NK-92 (cell line): ENCODE measurements around the gene HSD17B14.
"Not testable (repeated sequence)": the region's sequence is repeated elsewhere in the genome, so short reads cannot be mapped to it uniquely, and the experiment has no call there.

Source experiments
- DNase-seq: peaks from one replicate; lab custom pipeline; 2025; ENCODE audit not compliant: unreplicated experiment; lab: John Stamatoyannopoulos, UW

The HSD17B14 gene

DNA sequence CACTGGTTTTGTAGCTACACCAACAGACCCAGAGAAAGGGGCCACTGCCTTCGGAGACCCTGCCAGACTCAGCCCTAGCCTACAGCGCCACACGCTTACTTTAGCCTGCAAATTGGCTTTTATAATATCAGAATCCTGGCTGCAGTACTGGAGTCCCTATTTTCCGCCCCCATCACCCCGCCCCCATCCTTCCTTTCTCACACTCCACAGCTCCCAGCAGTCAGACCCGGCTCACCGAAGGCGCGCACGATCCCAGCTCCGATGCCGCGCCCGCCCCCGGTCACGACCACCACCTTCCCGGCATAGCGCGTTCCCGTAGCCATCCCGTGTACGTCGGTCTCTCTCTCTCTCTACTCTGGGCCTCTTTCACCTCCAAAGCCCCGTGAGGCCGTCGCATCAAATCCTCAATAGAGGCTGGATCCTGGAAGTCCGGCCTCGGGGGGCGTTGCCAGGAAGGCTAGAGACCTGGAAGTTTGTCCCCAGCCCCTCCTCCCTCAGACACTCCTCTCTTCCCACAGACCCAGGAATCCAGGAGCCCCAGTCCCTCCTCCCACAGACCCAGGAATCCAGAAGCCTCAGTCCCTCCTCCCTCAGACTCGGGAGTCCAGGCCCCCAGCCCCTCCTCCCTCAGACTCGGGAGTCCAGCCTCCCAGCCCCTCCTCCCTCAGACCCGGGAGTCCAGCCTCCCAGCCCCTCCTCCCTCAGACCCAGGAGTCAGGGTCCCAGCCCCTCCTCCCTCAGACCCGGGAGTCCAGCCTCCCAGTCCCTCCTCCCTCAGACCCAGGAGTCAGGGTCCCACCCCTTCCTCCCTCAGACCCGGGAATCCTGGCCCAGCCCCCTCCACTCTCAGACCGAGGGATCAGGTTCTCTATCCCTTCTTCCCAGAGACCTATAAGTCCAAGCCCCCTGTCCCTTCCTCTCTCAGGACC, at the start of gene HSD17B14:
HSD17B14 (minus strand) TSS at position 403 of the 929 bp plus-strand sequence; CDS start at position 323, 80 bp downstream.
- DNase-seq: no peak

DNA sequence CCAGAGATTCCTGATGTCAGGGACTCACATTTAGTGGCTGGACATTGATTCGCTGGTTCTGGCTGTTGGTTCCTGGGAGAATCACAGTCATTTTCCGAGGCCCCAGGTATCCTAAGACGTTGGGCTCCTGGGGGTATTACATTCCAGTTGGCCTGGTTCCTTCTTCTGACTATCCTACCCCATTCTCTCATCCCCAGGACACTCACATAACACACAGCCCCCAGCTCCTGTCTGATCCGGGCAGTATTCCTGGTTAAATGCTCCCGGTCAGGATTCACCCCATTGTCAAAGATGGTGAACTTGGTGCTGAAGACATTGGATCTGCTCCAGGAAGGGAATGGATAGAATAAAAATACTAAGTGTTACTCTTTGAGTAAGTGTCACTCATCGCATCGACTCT, 47.4 kb upstream of the HSD17B14 start:
- DNase-seq: no peak

DNA sequence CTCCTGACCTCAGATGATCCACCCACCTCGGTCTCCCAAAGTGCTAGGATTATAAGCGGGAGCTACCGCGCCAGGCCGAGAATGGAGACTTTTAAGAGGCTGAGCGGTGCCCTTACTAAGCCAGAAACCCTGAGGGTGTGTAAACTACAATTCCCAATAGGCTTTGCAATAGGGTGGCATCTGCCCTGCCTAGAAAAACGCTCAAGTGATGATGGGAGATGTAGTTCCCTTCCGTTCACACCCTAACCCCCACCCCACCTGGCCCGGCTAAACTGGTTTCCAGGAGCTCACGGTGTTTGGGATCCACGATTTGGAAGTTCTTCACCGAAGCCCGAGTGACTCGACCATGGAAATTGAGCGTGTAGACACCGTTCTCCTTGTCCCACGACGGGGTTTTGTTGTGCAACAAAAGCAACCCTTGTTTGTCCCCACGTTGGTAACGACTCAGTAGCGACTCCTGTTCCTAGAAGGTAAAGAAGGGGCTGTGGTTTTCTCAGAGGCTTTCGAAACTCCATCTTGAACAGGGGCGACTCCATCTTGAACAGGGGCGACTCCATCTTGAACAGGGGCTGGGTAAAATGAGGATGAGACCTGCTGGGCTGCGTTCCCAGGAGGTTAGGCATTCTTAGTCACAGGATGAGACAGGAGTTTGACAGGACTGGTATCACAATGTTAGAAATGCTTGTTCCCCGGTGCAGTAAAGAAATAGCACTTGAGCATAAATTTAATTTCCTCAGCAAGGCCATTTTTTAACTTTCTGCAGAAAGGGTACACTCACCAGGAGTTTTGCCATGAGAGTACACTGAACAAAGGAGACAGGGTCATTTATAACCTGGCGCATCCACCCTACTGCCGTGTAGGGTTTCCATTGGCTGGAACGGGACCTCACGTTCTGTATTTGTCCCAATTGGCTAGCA, 45.7 kb upstream of the HSD17B14 start:
- DNase-seq: no peak

DNA sequence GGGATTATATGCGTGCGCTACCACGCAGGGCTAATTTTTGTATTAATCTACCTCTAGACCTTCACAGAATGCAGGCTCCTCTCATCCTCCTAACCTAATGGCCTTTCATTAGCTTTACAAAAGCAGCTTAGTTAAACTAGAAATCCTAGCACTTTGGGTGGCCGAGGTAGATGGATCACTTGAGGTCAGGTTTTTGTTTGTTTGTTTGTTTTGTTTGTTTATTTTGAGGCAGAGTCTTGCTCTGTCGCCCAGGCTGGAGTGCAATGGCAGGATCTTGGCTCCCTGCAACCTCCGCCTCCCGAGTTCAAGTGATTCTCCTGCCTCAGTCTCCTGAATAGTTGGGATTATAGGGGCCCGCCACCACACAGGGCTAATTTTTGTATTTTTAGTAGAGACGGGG, 43.4 kb upstream of the HSD17B14 start:
- not testable (repeated sequence) for DNase-seq

DNA sequence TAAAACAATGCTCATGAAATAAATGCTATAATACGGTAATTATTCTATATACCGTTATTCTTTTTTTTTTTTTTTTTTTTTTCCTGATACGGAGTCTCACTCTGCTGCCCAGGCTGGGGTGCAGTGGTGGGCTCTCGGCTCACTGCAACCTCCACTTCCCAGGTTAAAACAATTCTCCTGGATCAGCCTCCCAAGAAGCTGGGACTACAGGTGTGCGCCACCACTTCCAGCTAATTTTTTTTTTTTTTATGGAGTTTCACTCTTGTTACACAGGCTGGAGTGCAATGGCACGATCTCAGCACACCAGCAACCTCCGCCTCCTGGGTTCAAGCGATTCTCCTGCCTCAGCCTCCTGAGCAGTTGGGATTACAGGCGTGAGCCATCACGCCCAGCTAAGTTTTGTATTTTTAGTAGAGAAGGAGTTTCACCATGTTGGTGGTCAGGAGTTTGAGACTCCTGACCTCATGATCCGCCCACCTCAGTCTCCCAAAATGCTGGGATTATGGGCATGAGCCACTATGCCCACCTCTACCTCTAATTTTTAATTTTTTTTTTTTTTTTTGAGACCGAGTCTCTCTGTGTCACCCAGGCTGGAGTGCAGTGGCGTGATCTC, 42.8 kb upstream of the HSD17B14 start:
- DNase-seq: no peak

DNA sequence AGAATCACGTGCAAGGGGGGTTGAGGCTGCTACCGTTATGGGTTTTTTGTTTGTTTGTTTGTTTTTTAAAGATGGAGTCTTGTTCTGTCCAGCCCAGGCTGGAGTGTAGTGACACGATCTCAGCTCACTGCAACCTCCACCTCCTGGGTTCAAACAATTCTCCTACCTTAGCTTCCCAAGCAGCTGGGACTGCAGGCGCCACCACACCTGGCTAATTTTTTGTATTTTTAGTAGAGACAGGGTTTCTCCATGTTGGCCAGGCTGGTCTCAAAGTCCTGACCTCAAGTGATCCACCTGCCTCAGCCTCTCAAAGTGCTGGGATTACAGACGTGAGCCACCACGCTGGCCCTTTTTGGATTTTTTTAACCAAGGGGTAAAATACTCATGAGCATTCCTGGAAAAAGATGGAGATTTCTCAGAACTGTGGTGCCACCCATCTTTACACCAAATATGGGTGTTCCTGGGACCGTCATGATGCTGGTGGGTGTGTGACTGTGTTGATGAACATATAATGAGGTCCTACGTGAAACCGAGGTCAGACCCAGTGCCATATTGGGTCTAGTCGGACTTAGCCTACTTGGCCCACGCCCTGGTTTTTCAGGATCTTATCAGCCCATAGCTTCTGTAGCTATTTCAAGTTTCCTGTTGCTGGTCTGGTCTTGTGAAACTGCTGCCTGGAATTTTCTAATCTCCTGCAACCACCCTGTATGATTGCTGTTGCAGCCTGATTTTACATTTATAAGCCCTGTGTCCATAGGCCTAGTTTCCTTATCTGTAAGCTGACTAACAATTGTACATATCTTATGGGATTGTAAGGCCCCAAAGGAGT, 42.1 kb upstream of the HSD17B14 start:
- no peak for DNase-seq

DNA sequence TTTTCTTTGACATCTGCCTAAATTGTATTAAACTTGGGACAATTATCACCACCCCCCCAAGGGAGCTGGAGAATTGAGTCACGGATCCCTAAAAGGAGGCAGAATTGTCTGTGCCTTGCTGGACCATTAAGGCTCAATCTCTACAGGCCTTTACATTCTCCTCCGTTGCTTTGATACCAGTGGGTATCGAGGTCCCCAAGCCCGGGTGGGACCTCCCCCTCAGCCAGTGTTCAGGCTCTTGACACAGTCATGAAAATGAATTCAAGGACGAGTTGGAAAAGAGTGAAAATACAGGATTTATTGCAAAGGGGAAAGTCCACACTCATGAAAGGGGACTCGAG, 41.5 kb upstream of the HSD17B14 start:
- no peak for DNase-seq

DNA sequence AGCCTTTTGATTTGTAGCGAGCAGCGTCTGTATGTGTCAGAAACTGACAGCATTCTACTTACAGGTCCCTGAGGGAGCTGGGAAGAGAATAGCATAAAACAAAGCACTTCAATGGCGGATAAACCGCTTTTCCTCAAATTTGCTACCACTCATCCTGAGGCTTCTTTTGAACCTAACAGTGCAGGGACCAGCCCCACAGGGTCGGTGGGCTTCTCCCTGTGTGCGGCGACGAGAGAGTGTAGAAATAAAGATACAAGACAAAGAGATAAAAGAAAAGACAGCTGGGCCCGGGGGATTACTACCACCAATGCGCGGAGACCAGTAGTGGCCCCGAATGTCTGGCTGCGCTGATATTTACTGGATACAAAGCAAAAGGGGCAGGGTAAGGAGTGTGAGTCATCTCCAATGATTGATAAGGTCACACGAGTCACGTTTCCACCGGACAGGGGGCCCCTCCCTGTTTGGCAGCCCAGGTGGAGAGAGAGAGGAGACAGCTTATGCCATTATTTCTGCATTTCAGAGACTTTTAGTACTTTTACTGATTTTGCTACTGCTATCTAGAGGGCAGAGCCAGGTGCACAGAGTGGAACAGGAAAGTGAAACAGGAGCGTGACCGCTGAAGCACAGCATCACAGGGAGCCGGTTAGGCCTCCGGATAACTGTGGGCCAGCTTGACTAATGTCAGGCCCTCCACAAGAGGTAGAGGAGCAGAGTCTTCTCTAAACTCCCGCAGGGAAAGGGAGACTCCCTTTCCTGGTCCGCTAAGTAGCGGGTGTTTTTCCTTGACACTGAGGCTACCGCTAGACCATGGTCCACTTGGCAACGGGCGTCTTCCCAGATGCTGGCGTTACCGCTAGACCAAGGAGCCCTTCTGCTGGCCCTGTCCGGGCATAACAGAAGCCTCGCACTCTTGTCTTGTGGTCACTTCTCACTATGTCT, 40.0 kb upstream of the HSD17B14 start:
- DNase-seq: not testable (repeated sequence)

DNA sequence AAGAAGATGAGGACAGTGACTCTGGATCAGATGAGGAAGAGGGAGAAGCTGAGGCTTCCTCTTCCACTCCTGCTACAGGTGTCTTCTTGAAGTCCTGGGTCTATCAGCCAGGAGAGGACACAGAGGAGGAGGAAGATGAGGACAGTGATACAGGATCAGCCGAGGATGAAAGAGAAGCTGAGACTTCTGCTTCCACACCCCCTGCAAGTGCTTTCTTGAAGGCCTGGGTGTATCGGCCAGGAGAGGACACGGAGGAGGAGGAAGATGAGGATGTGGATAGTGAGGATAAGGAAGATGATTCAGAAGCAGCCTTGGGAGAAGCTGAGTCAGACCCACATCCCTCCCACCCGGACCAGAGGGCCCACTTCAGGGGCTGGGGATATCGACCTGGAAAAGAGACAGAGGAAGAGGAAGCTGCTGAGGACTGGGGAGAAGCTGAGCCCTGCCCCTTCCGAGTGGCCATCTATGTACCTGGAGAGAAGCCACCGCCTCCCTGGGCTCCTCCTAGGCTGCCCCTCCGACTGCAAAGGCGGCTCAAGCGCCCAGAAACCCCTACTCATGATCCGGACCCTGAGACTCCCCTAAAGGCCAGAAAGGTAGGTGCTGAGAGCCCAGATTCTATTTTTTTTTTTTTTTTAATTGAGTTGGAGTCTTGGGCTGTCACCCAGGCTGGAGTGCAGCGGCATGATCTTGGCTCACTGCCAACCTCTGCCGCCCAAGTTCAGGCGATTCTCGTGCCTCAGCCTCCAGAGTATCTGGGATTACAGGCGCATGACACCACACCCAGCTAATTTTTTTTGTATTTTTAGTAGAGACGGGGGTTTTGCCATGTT, 38.2 kb upstream of the HSD17B14 start:
- DNase-seq: no peak

DNA sequence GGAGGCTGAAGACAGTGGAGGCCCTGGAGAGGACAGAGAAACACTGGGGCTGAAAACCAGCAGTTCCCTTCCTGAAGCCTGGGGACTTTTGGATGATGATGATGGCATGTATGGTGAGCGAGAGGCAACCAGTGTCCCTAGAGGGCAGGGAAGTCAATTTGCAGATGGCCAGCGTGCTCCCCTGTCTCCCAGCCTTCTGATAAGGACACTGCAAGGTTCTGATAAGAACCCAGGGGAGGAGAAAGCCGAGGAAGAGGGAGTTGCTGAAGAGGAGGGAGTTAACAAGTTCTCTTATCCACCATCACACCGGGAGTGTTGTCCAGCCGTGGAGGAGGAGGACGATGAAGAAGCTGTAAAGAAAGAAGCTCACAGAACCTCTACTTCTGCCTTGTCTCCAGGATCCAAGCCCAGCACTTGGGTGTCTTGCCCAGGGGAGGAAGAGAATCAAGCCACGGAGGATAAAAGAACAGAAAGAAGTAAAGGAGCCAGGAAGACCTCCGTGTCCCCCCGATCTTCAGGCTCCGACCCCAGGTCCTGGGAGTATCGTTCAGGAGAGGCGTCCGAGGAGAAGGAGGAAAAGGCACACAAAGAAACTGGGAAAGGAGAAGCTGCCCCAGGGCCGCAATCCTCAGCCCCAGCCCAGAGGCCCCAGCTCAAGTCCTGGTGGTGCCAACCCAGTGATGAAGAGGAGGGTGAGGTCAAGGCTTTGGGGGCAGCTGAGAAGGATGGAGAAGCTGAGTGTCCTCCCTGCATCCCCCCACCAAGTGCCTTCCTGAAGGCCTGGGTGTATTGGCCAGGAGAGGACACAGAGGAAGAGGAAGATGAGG, 37.4 kb upstream of the HSD17B14 start:
- no peak for DNase-seq

DNA sequence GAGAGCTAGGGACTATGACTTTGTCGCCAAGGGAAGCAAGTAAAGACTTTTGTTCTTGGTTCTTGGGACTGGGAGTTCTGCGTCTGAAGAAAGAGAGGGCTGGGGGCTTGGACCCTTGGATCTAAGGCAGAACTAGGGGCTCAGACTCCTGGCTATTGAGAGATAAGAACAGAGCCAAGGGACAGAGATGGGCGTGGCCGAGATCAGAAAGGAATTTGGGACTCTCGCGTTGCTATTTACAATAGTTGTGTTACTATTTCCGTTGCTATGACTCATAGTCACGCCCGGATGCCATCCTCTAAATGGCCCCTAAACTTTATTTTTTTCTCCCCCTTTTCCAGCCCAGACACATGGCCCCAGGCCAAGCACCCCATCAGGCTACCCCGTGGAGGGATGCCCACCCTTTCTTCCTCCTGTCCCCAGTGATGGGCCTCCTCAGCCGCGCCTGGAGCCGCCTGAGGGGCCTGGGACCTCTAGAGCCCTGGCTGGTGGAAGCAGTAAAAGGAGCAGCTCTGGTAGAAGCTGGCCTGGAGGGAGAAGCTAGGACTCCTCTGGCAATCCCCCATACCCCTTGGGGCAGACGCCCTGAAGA, 36.7 kb upstream of the HSD17B14 start:
- DNase-seq: no peak

DNA sequence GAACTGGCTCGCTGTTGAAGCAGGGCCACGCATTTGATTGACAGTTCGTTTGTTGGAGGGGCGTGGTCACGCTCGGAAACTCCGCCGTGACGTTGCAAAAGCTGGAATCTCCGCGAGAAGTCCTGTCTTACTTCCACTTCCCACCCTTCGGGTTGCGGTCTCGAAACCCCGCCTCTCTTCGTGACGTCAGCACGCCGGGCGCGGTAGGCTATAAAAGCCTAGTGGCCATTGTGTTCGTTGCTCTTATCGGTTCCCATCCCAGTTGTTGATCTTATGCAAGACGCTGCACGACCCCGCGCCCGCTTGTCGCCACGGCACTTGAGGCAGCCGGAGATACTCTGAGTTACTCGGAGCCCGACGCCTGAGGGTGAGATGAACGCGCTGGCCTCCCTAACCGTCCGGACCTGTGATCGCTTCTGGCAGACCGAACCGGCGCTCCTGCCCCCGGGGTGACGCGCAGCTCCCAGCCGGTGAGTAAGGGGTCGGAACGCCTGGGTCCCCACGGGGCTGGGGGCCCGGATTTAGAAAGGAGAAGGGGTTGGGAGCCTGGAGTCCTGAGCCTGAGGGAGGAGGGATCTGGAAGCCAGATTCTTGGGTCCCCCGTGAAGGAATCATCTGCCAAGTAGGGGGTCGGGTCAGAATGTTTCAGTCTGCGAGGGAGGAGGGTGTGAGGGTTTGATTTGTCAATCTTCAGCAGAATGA, 36.0 kb upstream of the HSD17B14 start, which contains the start of gene PPP1R15A:
PPP1R15A (plus strand) TSS at position 240 of the 702 bp plus-strand sequence. CDS start 813 bp downstream, outside the sequence.
- DNase-seq: peak; percentile 93

DNA sequence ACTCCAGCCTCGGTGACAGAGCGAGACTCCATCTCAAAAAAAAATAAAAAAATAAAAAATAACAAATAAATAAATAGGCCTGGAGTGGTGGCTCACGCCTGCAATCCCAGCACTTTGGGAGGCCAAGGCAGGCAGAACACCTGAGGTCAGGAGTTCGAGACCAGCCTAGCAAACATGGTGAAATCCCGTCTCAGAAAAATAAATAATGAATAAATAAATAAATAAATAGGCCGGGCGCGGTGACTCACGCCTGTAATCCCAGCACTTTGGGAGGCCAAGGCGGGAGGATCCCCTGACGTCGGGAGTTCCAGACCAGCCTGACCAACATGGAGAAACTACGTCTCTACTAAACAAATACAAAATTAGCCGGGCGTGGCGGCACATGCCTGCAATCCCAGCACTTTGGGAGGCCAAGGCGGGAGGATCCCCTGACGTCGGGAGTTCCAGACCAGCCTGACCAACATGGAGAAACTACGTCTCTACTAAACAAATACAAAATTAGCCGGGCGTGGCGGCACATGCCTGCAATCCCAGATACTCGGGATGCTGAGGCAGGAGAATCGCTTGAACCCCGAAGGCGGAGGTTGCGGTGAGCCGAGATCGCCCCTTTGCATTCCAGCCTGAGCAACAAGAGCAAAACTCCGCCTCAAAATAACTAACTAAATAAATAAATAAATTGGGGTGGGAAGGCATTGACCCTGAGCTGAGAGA, 35.3 kb upstream of the HSD17B14 start:
- DNase-seq: not testable (repeated sequence)

DNA sequence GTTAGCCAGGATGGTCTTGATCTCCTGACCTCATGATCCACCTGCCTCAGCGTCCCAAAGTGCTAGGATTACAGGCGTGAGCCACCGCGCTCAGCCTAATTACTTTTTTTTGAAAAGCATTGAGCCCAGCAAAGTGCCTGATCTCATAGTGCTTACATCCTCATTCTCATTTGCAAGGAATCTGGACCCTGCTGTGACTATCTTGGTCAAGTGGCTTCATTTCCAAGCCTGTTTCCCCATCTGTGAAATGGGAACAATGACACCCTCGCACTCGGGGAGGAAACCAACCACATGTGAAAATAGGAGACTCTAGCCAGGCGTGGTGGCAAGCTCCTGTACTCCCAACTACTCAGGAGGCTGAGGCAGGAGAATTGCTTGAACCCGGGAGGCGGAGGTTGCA, 33.8 kb upstream of the HSD17B14 start:
- DNase-seq: no peak

DNA sequence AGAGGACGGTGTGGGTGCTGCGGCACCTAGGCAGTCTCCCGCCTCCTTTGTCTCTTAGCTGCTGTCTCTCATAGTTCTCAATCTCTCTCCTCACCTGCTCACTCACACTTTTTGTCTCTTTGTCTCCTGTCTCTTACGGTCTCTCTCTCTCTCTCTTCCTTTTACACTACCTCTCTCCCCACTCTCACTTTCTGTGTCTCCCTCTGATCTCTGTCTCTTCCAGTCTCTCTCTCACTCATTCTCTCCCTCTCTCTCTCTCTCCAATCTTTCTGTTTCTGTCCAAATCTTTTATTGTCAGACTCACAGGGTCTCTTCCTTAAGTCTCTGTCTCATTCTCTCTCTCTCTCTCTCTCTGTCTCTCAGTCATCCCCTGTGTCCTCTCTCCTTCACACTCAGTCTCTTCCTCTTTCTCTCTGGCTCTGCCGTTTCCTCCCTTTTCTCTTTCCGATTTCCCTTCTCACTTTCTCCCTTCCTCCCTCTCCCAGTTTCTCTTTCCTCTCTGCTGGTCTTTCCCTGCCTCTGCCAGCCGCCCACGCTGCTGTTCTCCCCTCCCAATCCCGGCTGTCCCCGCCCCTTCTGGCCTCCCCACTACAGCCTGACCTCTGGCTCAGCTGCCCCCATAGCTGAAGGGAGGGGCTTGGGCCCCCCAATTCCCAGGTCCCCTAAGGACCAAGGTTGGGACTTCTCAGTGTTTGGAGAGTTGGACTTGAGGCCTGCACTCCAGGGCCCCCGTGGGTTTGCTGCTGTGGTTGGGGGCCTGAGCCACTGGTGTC, 32.0 kb upstream of the HSD17B14 start, which contains the start of gene PLEKHA4:
PLEKHA4 (minus strand) TSS at position 504 of the 773 bp plus-strand sequence. CDS start 997 bp downstream, outside the sequence.
- DNase-seq: no peak
